Ishikawa (cell line): ENCODE measurements around the gene INTS2.

Experiments used
- CEBPB ChIP-seq: IDR thresholded peaks from 2 replicates; pipeline ENCODE4 v1.6.1; 2012
- CREB1 ChIP-seq: IDR thresholded peaks from 2 replicates; pipeline ENCODE4 v1.6.1; 2012; ENCODE audit warnings: low read depth
- EGR1 ChIP-seq: IDR thresholded peaks from 2 replicates; pipeline ENCODE4 v1.6.1; 2012
- EP300 ChIP-seq: IDR thresholded peaks from 2 replicates; pipeline ENCODE4 v1.6.1; 2012; ENCODE audit warnings: borderline replicate concordance
- MAX ChIP-seq: IDR thresholded peaks from 2 replicates; pipeline ENCODE4 v1.6.1; 2012
- NFIC ChIP-seq: IDR thresholded peaks from 2 replicates; pipeline ENCODE4 v1.6.1; 2012
- RAD21 ChIP-seq: IDR thresholded peaks from 2 replicates; pipeline ENCODE4 v1.6.1; 2012; ENCODE audit warnings: low read depth
- REST ChIP-seq: IDR thresholded peaks from 2 replicates; pipeline ENCODE4 v1.6.1; 2012; ENCODE audit warnings: low read depth, mild to moderate bottlenecking
- TAF1 ChIP-seq: IDR thresholded peaks from 2 replicates; pipeline ENCODE4 v1.6.1; 2012; ENCODE audit warnings: low read depth, mild to moderate bottlenecking
- TCF12 ChIP-seq: IDR thresholded peaks from 2 replicates; pipeline ENCODE4 v1.6.1; 2012; ENCODE audit warnings: low read depth
- TEAD4 ChIP-seq: IDR thresholded peaks from 2 replicates; pipeline ENCODE4 v1.6.1; 2012
- USF1 ChIP-seq: IDR thresholded peaks from 2 replicates; pipeline ENCODE4 v1.6.1; 2012
- YY1 ChIP-seq: IDR thresholded peaks from 2 replicates; pipeline ENCODE4 v1.6.1; 2012; ENCODE audit warnings: low read depth
- ZBTB7A ChIP-seq: IDR thresholded peaks from 2 replicates; pipeline ENCODE4 v1.6.1; 2012; ENCODE audit warnings: low read depth

GRCh38 chr17:61908292-61909037, 19.3 kb downstream of the INTS2 start:
- TF ChIP-seq CREB1, result no peak
- no peak for TF ChIP-seq MAX
- no peak for TF ChIP-seq USF1
- TF ChIP-seq EP300, result no peak
- TF ChIP-seq ZBTB7A, result no peak
- no peak for TF ChIP-seq CEBPB
- no peak for TF ChIP-seq REST
- no peak for TF ChIP-seq TEAD4
- no peak for TF ChIP-seq NFIC
- TF ChIP-seq RAD21, result no peak
- TF ChIP-seq EGR1, result no peak
- no peak for TF ChIP-seq YY1
- no peak for TF ChIP-seq TCF12
- TF ChIP-seq TAF1, result no peak
